Liver (tissue), 9 donors: ENCODE data around the gene WDR12. TPM values are rescaled to one million over a fixed set of nuclear protein-coding genes. Genes with fewer than 3 reads are reported as not detected.
"Not testable (repeated sequence)": the region's sequence is repeated elsewhere in the genome, so short reads cannot be mapped to it uniquely, and the experiment has no call there.

Experiments used
- DNase-seq: peaks from one replicate; pipeline ENCODE4 v3.0.0-alpha.2; 2017; ENCODE audit warnings: low spot score
- H3K27ac ChIP-seq, 2 donors: one replicate each; pipeline ENCODE4 v1.7.0; 2013; ENCODE audit warnings: inconsistent platforms in 2 of 2, low read length in 2 of 2, control low read depth in 1 of 2, low read depth in 1 of 2, mild to moderate bottlenecking in 1 of 2
- H3K27me3 ChIP-seq, 4 donors: one replicate each; pipeline versions ENCODE4 v1.6.1 to v1.7.0; 2013; ENCODE audit warnings: low read length in 3 of 4, inconsistent platforms in 1 of 4, mild to moderate bottlenecking in 1 of 4, moderate library complexity in 1 of 4; ENCODE audit not compliant: control insufficient read depth in 4 of 4, insufficient read depth in 4 of 4
- H3K36me3 ChIP-seq, 4 donors: one replicate each; pipeline versions ENCODE4 v1.6.1 to v1.7.0; 2013; ENCODE audit warnings: low read length in 3 of 4, mild to moderate bottlenecking in 3 of 4, low read depth in 1 of 4, moderate library complexity in 1 of 4; ENCODE audit not compliant: control insufficient read depth in 4 of 4, insufficient read depth in 3 of 4
- H3K4me1 ChIP-seq, 4 donors: one replicate each; pipeline versions ENCODE4 v1.6.1 to v1.7.0; 2013; ENCODE audit warnings: low read length in 3 of 4, mild to moderate bottlenecking in 3 of 4, moderate library complexity in 1 of 4; ENCODE audit not compliant: control insufficient read depth in 4 of 4, insufficient read depth in 4 of 4
- H3K4me3 ChIP-seq, 3 donors: one replicate each; pipeline versions ENCODE4 v1.6.1 to v1.7.0; 2013; ENCODE audit warnings: low read length in 3 of 3, control low read depth in 1 of 3, low read depth in 1 of 3, mild to moderate bottlenecking in 1 of 3
- H3K9ac ChIP-seq, 2 donors: one replicate each; pipeline ENCODE4 v1.7.0; 2013; ENCODE audit warnings: low read length in 2 of 2, mild to moderate bottlenecking in 2 of 2, moderate library complexity in 2 of 2, control low read depth in 1 of 2, low read depth in 1 of 2
- H3K9me3 ChIP-seq, 4 donors: one replicate each; pipeline versions ENCODE4 v1.6.1 to v1.7.0; 2013; ENCODE audit warnings: low read length in 3 of 4; ENCODE audit not compliant: control insufficient read depth in 4 of 4
- ATF3 ChIP-seq: IDR thresholded peaks from 2 replicates; pipeline ENCODE4 v1.6.1; 2016; ENCODE audit warnings: antibody characterized with exemption
- CTCF ChIP-seq: fragments of 150-350 bp; IDR thresholded peaks from 2 replicates; pipeline ENCODE4 v1.5.1; 2017; ENCODE audit warnings: improper control_type of control experiment, low read depth, low read length; ENCODE audit not compliant: missing input control
- EGR1 ChIP-seq, 2 donors: IDR thresholded peaks; 2 replicates each; pipeline ENCODE4 v1.6.1; 2016 to 2018; ENCODE audit warnings: antibody characterized with exemption in 2 of 2, low read depth in 2 of 2
- FOXA1 ChIP-seq: IDR thresholded peaks from 2 replicates; pipeline ENCODE4 v1.6.1; 2016; ENCODE audit warnings: antibody characterized with exemption
- FOXA2 ChIP-seq: IDR thresholded peaks from 2 replicates; pipeline ENCODE4 v1.6.1; 2016; ENCODE audit warnings: antibody characterized with exemption
- GABPA ChIP-seq, 2 donors: IDR thresholded peaks in 1 of 2; conservative IDR thresholded peaks in 1 of 2; 2 replicates each; pipeline ENCODE4 v1.6.1; 2016; ENCODE audit warnings: antibody characterized with exemption in 2 of 2, mild to moderate bottlenecking in 1 of 2, moderate library complexity in 1 of 2
- HNF4A ChIP-seq, 2 donors: conservative IDR thresholded peaks; 2 replicates each; pipeline ENCODE4 v1.6.1; 2016; ENCODE audit warnings: antibody characterized with exemption in 2 of 2, mild to moderate bottlenecking in 2 of 2
- HNF4G ChIP-seq: IDR thresholded peaks from 2 replicates; pipeline ENCODE4 v1.6.1; 2016; ENCODE audit warnings: antibody characterized with exemption
- JUND ChIP-seq, 2 donors: IDR thresholded peaks; 2 replicates each; pipeline ENCODE4 v1.6.1; 2016; ENCODE audit warnings: antibody characterized with exemption in 2 of 2
- NR2F2 ChIP-seq: IDR thresholded peaks from 2 replicates; pipeline ENCODE4 v1.6.1; 2016; ENCODE audit warnings: antibody characterized with exemption
- RAD21 ChIP-seq, 2 donors: IDR thresholded peaks; 2 replicates each; pipeline ENCODE4 v1.6.1; 2016; ENCODE audit warnings: antibody characterized with exemption in 2 of 2, mild to moderate bottlenecking in 2 of 2
- RXRA ChIP-seq, 2 donors: IDR thresholded peaks; 2 replicates each; pipeline ENCODE4 v1.6.1; 2017 to 2018; ENCODE audit warnings: antibody characterized with exemption in 2 of 2, mild to moderate bottlenecking in 1 of 2
- SP1 ChIP-seq: IDR thresholded peaks from 2 replicates; pipeline ENCODE4 v1.6.1; 2018; ENCODE audit warnings: antibody characterized with exemption, mild to moderate bottlenecking
- TAF1 ChIP-seq: conservative IDR thresholded peaks from 2 replicates; pipeline ENCODE4 v1.6.1; 2016; ENCODE audit warnings: antibody characterized with exemption, mild to moderate bottlenecking
- YY1 ChIP-seq: IDR thresholded peaks from 2 replicates; pipeline ENCODE4 v1.6.1; 2016; ENCODE audit warnings: antibody characterized with exemption, mild to moderate bottlenecking
- ZBTB33 ChIP-seq: IDR thresholded peaks from 2 replicates; pipeline ENCODE4 v1.6.1; 2016; ENCODE audit warnings: antibody characterized with exemption
- WGBS: extraction: QIAGEN DNeasy Blood & Tissue Kit; methylation state at CpG from one replicate; pipeline ENCODE4 v1.1.7; 2013; 5-methylcytosine and 5-hydroxymethylcytosine counted together
- polyA plus RNA-seq, 2 donors: library from polyadenylated mRNA; stranded (reverse) in 1 of 2; unstranded in 1 of 2; fragments of 200-250 nt in 1 of 2; fragments of >200 nt in 1 of 2; fragmentation: Nextera tagmentation in 1 of 2; extraction: Ambion mirVana in 1 of 2; gene quantifications; one replicate each; pipeline versions ENCODE4 v1.2.1 to v1.2.3, GENCODE V29; 2013 to 2015
- total RNA-seq, 2 donors: library from RNA; depleted of rRNA; stranded (reverse); fragments of >200 nt; gene quantifications; one replicate each; pipeline ENCODE4 v1.2.3, GENCODE V29; 2014
- TF ChIP-seq, protein P1 (sequence below): IDR thresholded peaks from 2 replicates; pipeline ENCODE4 v1.6.1; 2016; ENCODE audit warnings: antibody characterized with exemption, mild to moderate bottlenecking
- donor health status: healthy.
- donor health status: healthy.
- donor health status: healthy.
- donor health status: healthy.
- donor health status: healthy.

The WDR12 gene
- total and polyA plus RNA-seq, 4 donors = 6.6 to 26.1 (median 18.4) TPM

- peaks cover 0 to 6% (median 2%) of the 10 kb centered on the region in 4 donors for H3K36me3 ChIP-seq
- peaks cover 4 to 14% (median 11%) of the 10 kb centered on the region in 4 donors for H3K4me1 ChIP-seq
- TF ChIP-seq FOXA1 (no peak), HNF4A (conservative IDR thresholded peaks at IDR 0.05) (no peak), RAD21 (IDR thresholded peaks at IDR 0.05) (no peak), ATF3 (no peak), YY1 (no peak), SP1 (no peak), NR2F2 (no peak), FOXA2 (no peak), ZBTB33 (no peak), JUND (IDR thresholded peaks at IDR 0.05) (no peak), GABPA (IDR thresholded peaks at IDR 0.05 in 1 of 2, conservative IDR thresholded peaks at IDR 0.05 in 1 of 2) (no peak), TAF1 (no peak), HNF4G (no peak), RXRA (IDR thresholded peaks at IDR 0.05) (no peak), EGR1 (IDR thresholded peaks at IDR 0.05; ENCODE audit: low read depth in 2 of 2) (no peak), CTCF (no peak)
- TF ChIP-seq, protein P1, sequence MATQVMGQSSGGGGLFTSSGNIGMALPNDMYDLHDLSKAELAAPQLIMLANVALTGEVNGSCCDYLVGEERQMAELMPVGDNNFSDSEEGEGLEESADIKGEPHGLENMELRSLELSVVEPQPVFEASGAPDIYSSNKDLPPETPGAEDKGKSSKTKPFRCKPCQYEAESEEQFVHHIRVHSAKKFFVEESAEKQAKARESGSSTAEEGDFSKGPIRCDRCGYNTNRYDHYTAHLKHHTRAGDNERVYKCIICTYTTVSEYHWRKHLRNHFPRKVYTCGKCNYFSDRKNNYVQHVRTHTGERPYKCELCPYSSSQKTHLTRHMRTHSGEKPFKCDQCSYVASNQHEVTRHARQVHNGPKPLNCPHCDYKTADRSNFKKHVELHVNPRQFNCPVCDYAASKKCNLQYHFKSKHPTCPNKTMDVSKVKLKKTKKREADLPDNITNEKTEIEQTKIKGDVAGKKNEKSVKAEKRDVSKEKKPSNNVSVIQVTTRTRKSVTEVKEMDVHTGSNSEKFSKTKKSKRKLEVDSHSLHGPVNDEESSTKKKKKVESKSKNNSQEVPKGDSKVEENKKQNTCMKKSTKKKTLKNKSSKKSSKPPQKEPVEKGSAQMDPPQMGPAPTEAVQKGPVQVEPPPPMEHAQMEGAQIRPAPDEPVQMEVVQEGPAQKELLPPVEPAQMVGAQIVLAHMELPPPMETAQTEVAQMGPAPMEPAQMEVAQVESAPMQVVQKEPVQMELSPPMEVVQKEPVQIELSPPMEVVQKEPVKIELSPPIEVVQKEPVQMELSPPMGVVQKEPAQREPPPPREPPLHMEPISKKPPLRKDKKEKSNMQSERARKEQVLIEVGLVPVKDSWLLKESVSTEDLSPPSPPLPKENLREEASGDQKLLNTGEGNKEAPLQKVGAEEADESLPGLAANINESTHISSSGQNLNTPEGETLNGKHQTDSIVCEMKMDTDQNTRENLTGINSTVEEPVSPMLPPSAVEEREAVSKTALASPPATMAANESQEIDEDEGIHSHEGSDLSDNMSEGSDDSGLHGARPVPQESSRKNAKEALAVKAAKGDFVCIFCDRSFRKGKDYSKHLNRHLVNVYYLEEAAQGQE = no peak
- H3K9ac ChIP-seq = peak overlapping the region; percentile 89 to 92
- peak overlapping the region; percentile 66 to 100 (median 99) for H3K4me3 ChIP-seq
- no peak overlapping the region for H3K27ac ChIP-seq
- WGBS = 22% methylated on average over 3 of the region's 3 CpGs
- no peak for DNase-seq
- H3K27me3 ChIP-seq = no peaks in the 10 kb centered on the region
- H3K9me3 ChIP-seq = no peaks in the 10 kb centered on the region
Observed at GRCh38 chr2:202910698-202911097, 775 bp downstream of the WDR12 start.

- Histone ChIP-seq H3K4me3 (peak overlapping the region in 1 of 3 donors; percentile 100), H3K4me1 (peaks cover 4 to 14% (median 11%) of the 10 kb centered on the region in 4 donors)
- H3K27me3 ChIP-seq, H3K9ac ChIP-seq, H3K27ac ChIP-seq, H3K36me3 ChIP-seq, DNase-seq, H3K9me3 ChIP-seq: not testable (repeated sequence)
- 83% methylated on average over 5 of the region's 5 CpGs for WGBS
Observed at GRCh38 chr2:202910250-202910649, 1.2 kb downstream of the WDR12 start.
